ENCODE data around the gene NUDT22.

Gene NUDT22

GRCh38 chr11:64207256-64208085 is 18.6 kb upstream of the NUDT22 start:
- DNase-seq (ENCODE audit: low read depth), result peak; percentile 53

DNA sequence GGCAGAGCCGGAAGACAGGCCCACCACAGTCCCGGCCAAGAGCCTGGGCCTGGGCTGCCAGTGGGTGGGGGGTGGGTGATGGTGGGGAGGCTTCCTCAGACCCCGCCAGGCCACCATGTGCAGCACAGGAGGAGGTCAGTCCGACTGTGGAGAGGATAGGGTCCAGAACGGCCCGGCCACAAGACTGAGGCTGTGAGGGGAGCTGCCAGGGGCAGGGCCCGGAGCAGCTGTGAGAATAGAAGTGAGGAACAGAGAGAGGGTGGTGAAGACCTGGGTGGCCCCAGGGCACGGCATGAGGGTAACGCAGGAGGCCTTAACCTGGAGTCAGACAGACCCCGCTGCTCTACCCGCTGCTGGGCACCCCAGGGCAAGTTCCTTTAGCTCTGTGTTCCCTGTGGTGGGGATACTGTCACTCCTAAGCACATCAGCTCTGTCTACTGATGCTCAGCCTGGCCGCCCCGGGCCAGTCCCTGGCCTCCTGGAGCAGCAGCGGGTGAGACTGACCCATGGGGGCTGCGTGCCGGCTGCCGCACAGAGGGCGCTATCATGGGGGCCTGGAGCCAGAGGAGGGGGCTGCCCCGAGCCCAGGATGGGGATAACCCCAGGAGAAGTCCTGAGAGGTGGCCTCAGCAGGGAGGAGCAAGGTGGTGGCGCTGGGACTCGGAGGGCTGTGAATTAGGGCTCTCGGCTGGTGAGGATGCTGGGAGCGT is 17.8 kb upstream of the NUDT22 start:
- no peak for DNase-seq (ENCODE audit: low read depth)

DNA sequence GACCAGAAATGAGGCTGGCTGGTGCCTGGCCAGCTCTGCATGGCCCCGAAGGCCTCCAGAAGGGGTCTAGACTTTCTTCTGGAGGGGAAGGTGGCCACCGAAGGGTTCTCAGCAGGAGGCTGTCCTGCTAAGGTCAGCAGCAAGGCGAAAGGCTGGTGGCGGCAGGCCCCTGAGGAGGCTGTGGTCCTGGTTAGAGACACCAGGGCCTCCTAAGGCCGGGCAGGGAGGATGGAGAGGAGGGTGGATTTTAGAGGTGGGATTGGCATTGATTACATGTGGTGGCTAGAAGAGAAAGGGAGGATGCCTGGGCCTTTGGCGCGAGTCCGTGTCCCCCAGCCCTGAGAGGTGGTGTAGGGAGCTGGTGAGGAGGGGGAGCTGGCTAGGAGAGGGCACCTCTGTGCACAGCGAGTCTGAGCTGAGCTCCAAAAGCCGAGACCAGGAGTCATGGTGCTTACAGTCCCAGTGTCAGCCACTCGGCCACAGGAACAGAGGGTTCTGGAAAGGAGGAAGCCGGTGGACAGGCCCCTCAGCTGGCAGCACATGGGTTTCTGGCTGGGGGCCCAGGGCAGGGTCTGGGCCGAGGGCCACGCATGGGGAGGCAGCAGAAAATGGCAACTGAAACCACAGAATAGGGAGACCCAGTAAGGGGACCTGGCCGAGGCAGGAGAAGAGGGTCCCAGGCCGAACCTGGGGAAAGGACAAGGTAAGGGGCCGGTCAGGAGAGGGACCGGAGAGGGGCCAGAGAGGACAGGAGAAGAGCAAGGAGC is 17.1 kb upstream of the NUDT22 start:
- no peak for DNase-seq (ENCODE audit: low read depth)

DNA sequence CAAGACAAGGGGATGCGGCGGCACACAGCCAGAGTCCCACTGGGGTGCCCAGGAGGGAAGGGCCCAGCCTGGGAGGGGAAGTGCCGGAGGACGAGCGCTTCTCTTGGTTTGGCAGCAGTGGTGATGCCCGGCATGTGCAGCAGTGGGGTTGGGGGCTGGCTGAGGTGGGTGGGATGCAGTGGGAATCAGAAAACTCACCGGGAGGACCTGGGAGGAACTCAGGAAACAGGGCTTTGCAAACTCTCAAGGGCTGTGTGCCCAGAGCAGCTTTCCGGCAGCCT is 16.6 kb upstream of the NUDT22 start:
- DNase-seq (ENCODE audit: low read depth), result no peak

DNA sequence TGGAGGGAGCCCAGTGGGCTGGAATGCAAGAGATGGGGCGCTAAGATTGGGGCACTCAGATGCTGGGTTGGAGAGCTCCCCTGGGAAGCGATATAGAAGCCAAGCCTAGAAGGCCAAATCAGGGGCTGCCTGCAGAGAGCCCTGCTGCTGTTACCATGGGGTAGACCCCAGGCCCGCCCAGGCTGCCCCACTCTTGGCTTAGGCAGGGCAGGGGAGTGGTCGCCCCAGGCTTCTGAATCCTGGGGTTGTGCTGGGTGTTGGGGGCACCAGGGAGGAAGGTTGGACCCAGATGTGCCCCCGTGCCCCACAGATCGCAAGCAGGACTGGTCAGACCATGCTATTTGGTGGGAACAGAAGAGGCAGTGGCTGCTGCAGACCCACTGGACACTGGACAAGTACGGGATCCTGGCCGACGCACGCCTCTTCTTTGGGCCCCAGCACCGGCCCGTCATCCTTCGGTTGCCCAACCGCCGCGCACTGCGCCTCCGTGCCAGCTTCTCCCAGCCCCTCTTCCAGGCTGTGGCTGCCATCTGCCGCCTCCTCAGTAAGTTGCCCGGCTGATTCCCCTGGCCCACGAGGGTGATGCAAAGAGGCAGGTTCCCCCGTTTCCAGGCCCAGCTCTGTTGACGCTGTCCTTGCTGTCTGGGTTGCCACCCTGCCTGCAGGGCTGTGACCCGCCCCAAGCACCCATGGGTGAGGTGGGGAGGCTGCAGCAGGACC is 15.6 kb upstream of the NUDT22 start:
- DNase-seq (ENCODE audit: low read depth), result no peak

DNA sequence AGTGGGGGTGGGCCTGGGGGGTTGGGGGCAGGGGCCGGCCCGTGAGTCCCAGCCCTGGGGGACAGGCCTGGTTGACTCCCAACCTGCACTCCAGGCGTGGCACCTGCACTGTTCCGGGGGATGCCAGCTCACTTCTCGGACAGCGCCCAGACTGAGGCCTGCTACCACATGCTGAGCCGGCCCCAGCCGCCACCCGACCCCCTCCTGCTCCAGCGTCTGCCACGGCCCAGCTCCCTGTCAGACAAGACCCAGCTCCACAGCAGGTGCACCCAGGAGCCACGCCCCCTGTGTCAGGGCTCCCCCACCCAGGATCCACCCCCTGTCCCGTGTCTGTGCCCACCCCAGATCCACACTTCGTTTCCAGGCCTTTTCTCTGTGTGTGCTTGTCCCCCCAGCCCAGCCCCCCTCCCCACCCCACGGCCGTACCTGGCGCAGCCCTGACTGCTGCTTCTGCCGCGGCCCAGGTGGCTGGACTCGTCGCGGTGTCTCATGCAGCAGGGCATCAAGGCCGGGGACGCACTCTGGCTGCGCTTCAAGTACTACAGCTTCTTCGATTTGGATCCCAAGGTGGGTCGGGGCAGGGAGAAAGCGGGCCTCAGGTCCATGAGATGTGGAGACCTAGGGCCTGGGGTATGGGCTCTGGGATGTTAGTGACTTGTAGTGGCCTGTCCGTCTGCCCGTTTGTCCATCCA is 14.7 kb upstream of the NUDT22 start:
- DNase-seq (ENCODE audit: low read depth), result no peak

GRCh38 chr11:64216879-64217278 is 9.2 kb upstream of the NUDT22 start:
- no peak for DNase-seq (ENCODE audit: low read depth)

- DNase-seq (ENCODE audit: low read depth), result no peak
Measured at GRCh38 chr11:64218628-64219353, 7.3 kb upstream of the NUDT22 start.

DNA sequence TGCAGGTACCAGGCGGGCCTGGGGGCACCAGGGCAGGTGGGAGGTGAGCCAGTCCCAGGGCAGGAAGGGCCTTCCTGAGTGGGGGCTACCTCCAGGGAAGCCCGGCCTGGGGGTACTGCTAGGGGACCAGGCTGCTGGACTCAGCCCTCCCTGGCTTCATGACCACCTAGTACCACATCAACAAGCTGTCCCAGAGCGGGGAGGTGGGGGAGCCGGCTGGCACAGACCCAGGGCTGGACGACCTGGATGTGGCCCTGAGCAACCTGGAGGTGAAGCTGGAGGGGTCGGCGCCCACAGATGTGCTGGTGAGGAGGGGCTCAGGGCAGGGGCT is 6.8 kb upstream of the NUDT22 start:
- DNase-seq (ENCODE audit: low read depth), result no peak

DNA sequence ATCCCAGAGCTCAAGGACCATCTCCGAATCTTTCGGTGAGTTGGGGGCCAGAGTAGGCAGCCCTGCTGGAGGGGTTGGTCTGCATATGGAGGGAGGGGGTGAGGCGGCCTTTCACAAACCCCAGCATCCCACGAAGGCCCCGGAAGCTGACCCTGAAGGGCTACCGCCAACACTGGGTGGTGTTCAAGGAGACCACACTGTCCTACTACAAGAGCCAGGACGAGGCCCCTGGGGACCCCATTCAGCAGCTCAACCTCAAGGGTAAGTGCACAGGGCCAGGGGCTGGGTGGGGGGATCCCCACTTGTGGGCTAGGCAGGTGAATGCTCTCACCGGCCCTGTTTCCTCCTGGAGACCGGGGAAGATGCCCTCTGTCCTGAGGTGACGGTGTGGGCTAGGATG is 6.3 kb upstream of the NUDT22 start:
- DNase-seq (ENCODE audit: low read depth), result no peak

- DNase-seq (ENCODE audit: low read depth), result no peak
Measured at GRCh38 chr11:64220271-64220670, 5.8 kb upstream of the NUDT22 start.

DNA sequence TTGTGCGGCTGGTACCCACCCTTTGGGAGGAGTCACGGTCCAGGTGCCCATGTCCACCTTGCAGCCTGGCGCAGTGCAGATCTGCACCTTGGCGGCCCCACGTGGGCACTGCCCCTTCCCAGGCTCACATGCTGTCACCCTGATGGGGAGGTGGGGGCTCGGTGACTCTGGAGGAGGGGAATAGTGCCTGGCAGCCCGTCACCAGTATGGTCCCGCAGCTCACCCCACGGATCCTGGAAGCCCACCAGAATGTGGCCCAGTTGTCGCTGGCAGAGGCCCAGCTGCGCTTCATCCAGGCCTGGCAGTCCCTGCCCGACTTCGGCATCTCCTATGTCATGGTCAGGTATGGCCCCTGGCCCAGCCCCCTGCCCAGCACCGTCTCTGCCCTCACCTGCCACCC is 5.3 kb upstream of the NUDT22 start:
- no peak for DNase-seq (ENCODE audit: low read depth)

DNA sequence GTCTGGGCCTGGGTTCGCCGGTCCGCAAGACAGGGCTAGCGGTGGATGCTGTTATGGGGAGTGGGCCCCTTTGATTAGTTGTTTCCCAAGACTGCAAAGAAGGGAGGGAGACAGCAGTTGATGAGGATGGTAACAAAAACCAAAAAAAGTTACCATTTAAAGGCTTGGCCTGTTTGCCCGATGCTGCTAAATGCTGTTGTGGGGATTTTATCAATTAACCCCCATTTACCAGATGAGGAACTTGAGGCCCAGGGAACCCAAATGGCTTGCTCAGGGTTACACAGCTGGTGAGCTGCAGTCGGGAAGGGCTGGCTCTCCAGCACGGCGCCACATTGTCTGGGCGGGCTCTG is 3.4 kb upstream of the NUDT22 start:
- no peak for DNase-seq (ENCODE audit: low read depth)

- no peak for DNase-seq (ENCODE audit: low read depth)
Measured at GRCh38 chr11:64223001-64223651, 2.9 kb upstream of the NUDT22 start.

- DNase-seq (ENCODE audit: low read depth), result no peak
Measured at GRCh38 chr11:64224151-64224890, 1.8 kb upstream of the NUDT22 start.

- no peak for DNase-seq (ENCODE audit: low read depth)
Measured at GRCh38 chr11:64224891-64225607, 1.0 kb upstream of the NUDT22 start.

- DNase-seq (ENCODE audit: low read depth), result no peak
Measured at GRCh38 chr11:64226507-64227051, 505 bp downstream of the NUDT22 start.

DNA sequence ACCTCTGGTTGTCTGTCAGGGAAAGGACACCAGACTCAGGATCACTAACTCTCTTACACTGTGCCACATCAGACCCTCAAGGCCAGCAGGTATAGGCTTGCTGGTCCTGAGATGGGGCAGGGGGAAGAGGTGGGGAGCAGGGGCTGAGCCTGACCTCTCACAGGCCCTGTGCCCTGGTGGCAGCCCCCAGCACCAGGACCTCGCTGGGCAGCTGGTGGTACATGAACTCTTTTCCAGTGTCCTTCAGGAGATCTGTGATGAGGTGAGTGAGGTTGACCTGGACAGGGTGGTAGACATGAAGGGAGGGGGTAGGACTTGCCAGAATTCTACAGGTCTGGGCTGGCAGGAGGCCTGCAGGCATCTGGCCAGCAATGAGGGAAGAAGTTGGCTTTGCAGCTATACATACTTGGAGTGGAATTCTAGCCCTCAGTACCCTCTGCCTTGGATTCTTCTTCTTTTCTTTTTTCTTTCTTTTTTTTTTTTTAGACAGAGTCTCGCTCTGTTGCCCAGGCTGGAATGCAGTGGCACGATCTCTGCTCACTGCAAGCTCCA is 1.4 kb downstream of the NUDT22 start:
- DNase-seq (ENCODE audit: low read depth), result no peak

All from stimulated activated CD8-positive, alpha-beta memory T cell treated with anti-CD3 and anti-CD28 coated beads, Interleukin-15, amount 100 ng/mL, for 24 hours (primary cell).